HepG2 (cell line): Measurements from ENCODE around the gene B4GALT5. TPM values are rescaled to one million over a fixed set of nuclear protein-coding genes. Genes with fewer than 3 reads are reported as not detected.

Experiments used
- ATAC-seq: fragments of 200-7000 bp; cut with Tn5 transposase; 3 replicates; pipeline ENCODE4 v1.9.1; 2020; ENCODE audit warnings: mild to moderate bottlenecking, moderate library complexity
- BruUV-seq: library from RNA; stranded (reverse); fragments of 400-500 nt; replicated peaks from 2 replicates; lab custom pipeline; 2021; lab: Mats Ljungman, UMichigan
- CTCF ChIA-PET: fragments of 300-600 bp; formaldehyde crosslinking; extraction: SDS; loops from one replicate; lab custom pipeline; 2021; ENCODE audit warnings: low total read pairs, inconsistent platforms, low intra/inter-chr PET ratio; lab: Yijun Ruan, JAX
- POLR2A ChIA-PET: fragments of 350-600 bp; sonication (Branson Sonifier 250); formaldehyde crosslinking; loops from one replicate; lab custom pipeline; 2020; ENCODE audit warnings: antibody characterized with exemption, inconsistent platforms; lab: Yijun Ruan, JAX
- DNase-seq: peaks from one replicate; pipeline ENCODE4 v3.0.0-alpha.2; 2015; ENCODE audit warnings: low spot score
- FAIRE-seq: peaks from 3 replicates; lab custom pipeline; 2011; peaks lifted over from hg19 to GRCh38; lab: Jason Lieb, UNC
- H2AFZ ChIP-seq: one replicate; pipeline ENCODE4 v1.6.1; 2011; ENCODE audit warnings: low read length, inconsistent platforms
- H3K27ac ChIP-seq: fragments of 300-600 bp; 3 replicates; pipeline ENCODE4 v1.8.0; 2011; ENCODE audit warnings: mixed run types, mild to moderate bottlenecking, mixed read lengths, low read length, inconsistent platforms; ENCODE audit not compliant: insufficient read depth; ENCODE audit errors: extremely low read length
- H3K27me3 ChIP-seq, 2 experiments: fragments of 200-600 bp in 1 of 2; 2 replicates in 1 of 2; 3 replicates in 1 of 2; pipeline versions ENCODE4 v1.6.0 to v1.8.0; 2011; ENCODE audit warnings: low read length in 2 of 2, mild to moderate bottlenecking in 2 of 2, moderate library complexity in 2 of 2, inconsistent platforms in 1 of 2; ENCODE audit not compliant: insufficient read depth in 2 of 2, control insufficient read depth in 1 of 2
- H3K36me3 ChIP-seq, 2 experiments: fragments of 200-600 bp in 1 of 2; replicated peaks in 1 of 2; 2 replicates in 1 of 2; 3 replicates in 1 of 2; pipeline versions ENCODE4 v1.5.1 to v1.8.0; 2011; ENCODE audit warnings: low read length in 2 of 2, inconsistent platforms in 1 of 2; ENCODE audit not compliant: insufficient read depth in 2 of 2, control insufficient read depth in 1 of 2
- H3K4me1 ChIP-seq: 2 replicates; pipeline ENCODE4 v1.5.1; 2012; ENCODE audit warnings: low read length, inconsistent platforms; ENCODE audit not compliant: insufficient read depth
- H3K4me2 ChIP-seq: 2 replicates; pipeline ENCODE4 v1.6.0; 2011; ENCODE audit warnings: low read depth, low read length, inconsistent platforms
- H3K4me3 ChIP-seq, 3 experiments: fragments of 200-600 bp in 1 of 3; sonication (generic), shearing (Covaris generic) in 1 of 3; replicated peaks in 1 of 3; 2 replicates each; pipeline ENCODE4 v1.5.1; 2011 to 2016; ENCODE audit warnings: low read length in 3 of 3, inconsistent platforms in 2 of 3, low read depth in 2 of 3, mild to moderate bottlenecking in 2 of 3, control low read depth in 1 of 3, mixed read lengths in 1 of 3; ENCODE audit not compliant: insufficient read depth in 1 of 3
- H3K79me2 ChIP-seq: one replicate; pipeline ENCODE4 v1.6.1; 2011; ENCODE audit warnings: low read length, inconsistent platforms; ENCODE audit not compliant: insufficient read depth
- H3K9ac ChIP-seq: 2 replicates; pipeline ENCODE4 v1.6.0; 2011; ENCODE audit warnings: mild to moderate bottlenecking, low read depth, low read length, inconsistent platforms; ENCODE audit not compliant: insufficient read depth
- H3K9me3 ChIP-seq: 2 replicates; pipeline ENCODE4 v1.5.1; 2012; ENCODE audit warnings: mild to moderate bottlenecking, low read length
- H4K20me1 ChIP-seq: 2 replicates; pipeline ENCODE4 v1.6.0; 2011; ENCODE audit warnings: inconsistent platforms, mild to moderate bottlenecking, low read length, moderate library complexity; ENCODE audit not compliant: insufficient read depth
- CREM ChIP-seq, 2 experiments: sonication (generic) in 1 of 2; formaldehyde crosslinking in 1 of 2; IDR thresholded peaks; 2 replicates each; pipeline versions ENCODE4 v1.4.0 to v1.6.1; 2016 to 2020; ENCODE audit warnings: antibody characterized with exemption in 1 of 2, mild to moderate bottlenecking in 1 of 2, missing genetic modification reagents in 1 of 2
- HIVEP1 ChIP-seq: sonication (generic); formaldehyde crosslinking; IDR thresholded peaks from 2 replicates; pipeline ENCODE4 v1.4.0; 2020; ENCODE audit warnings: mild to moderate bottlenecking, missing genetic modification reagents
- HMG20B ChIP-seq: conservative IDR thresholded peaks from 2 replicates; pipeline ENCODE4 v1.6.1; 2016; ENCODE audit warnings: missing genetic modification reagents, missing compliant biosample characterization
- KDM6A ChIP-seq: IDR thresholded peaks from 2 replicates; pipeline ENCODE4 v1.6.1; 2016; ENCODE audit warnings: low read depth
- LCORL ChIP-seq, 2 experiments: fragments of 450-650 bp in 1 of 2; sonication (generic) in 1 of 2; formaldehyde crosslinking in 1 of 2; IDR thresholded peaks; 2 replicates each; pipeline versions ENCODE4 v1.5.0 to v1.6.1; 2017 to 2020; ENCODE audit warnings: antibody characterized with exemption in 1 of 2, missing genetic modification reagents in 1 of 2
- MZF1 ChIP-seq: sonication (generic); formaldehyde crosslinking; IDR thresholded peaks from 2 replicates; pipeline ENCODE4 v1.8.1; 2023; ENCODE audit warnings: mild to moderate bottlenecking, missing genetic modification reagents, borderline replicate concordance
- NCOA1 ChIP-seq: sonication (generic); formaldehyde crosslinking; IDR thresholded peaks from 2 replicates; pipeline ENCODE4 v1.9.0; 2021; ENCODE audit warnings: missing genetic modification reagents
- PLSCR1 ChIP-seq: sonication (generic); formaldehyde crosslinking; IDR thresholded peaks from 2 replicates; pipeline ENCODE4 v1.5.0; 2020; ENCODE audit warnings: missing genetic modification reagents, mild to moderate bottlenecking, borderline replicate concordance
- RAD21 ChIP-seq: fragments of 450-650 bp; formaldehyde crosslinking; IDR thresholded peaks from 2 replicates; pipeline ENCODE4 v1.5.0; 2020; ENCODE audit warnings: mild to moderate bottlenecking
- THAP7 ChIP-seq: sonication (generic); formaldehyde crosslinking; IDR thresholded peaks from 2 replicates; pipeline ENCODE4 v1.8.1; 2023; ENCODE audit warnings: mild to moderate bottlenecking, missing genetic modification reagents
- U2AF1 ChIP-seq: fragments of 200-400 bp; formaldehyde crosslinking; optimal IDR thresholded peaks from 2 replicates; pipeline ENCODE3; 2017; ENCODE audit warnings: mild to moderate bottlenecking, low read depth, low read length
- ZBTB1 ChIP-seq: sonication (generic); formaldehyde crosslinking; IDR thresholded peaks from 2 replicates; pipeline ENCODE4 v1.4.0; 2020; ENCODE audit warnings: missing genetic modification reagents, borderline replicate concordance
- ZBTB7A ChIP-seq: sonication (generic); formaldehyde crosslinking; IDR thresholded peaks from 2 replicates; pipeline ENCODE4 v1.8.0; 2022; ENCODE audit warnings: mild to moderate bottlenecking, missing genetic modification reagents
- ZMAT3 ChIP-seq: sonication (generic); formaldehyde crosslinking; conservative IDR thresholded peaks from 2 replicates; pipeline ENCODE4 v1.7.0; 2021; ENCODE audit warnings: missing genetic modification reagents
- ZNF350 ChIP-seq: sonication (generic); formaldehyde crosslinking; IDR thresholded peaks from 2 replicates; pipeline ENCODE4 v1.4.0; 2020; ENCODE audit warnings: mild to moderate bottlenecking, low read depth, missing genetic modification reagents, borderline replicate concordance
- ZNF550 ChIP-seq: sonication (generic); formaldehyde crosslinking; IDR thresholded peaks from 2 replicates; pipeline ENCODE4 v1.4.0; 2020; ENCODE audit warnings: mild to moderate bottlenecking, missing genetic modification reagents, borderline replicate concordance
- WGBS: methylation state at CpG from one replicate; pipeline ENCODE4 v1.1.6; 2017; ENCODE audit warnings: low lambda C conversion rate; 5-methylcytosine and 5-hydroxymethylcytosine counted together
- in situ Hi-C: cut with HindIII; loops from 2 replicates; pipeline ENCODE4 v1.10.0; 2017; ENCODE audit warnings: low pct_unique_long_range_greater_than_20kb; ENCODE audit not compliant: extremely low pct_ligation_motif_present
- intact Hi-C: fragments of 100-400 bp; cut with micrococcal nuclease; formaldehyde crosslinking; loops from one replicate; pipeline ENCODE4 v1.10.0; 2022; ENCODE audit not compliant: unreplicated experiment
- polyA plus RNA-seq, 8 experiments: library from polyadenylated mRNA; depleted of rRNA in 3 of 8; stranded (reverse) in 7 of 8; unstranded in 1 of 8; fragments of >200 nt; fragmentation: Illumina TruSeq in 4 of 8; extraction: Trizol in 4 of 8; gene quantifications; 2 replicates each; pipeline versions ENCODE4 v1.2.1 to v1.2.3, GENCODE V29; 2011 to 2016; ENCODE audit warnings: low read depth in 4 of 8, missing spikeins in 1 of 8, mixed read lengths in 1 of 8; ENCODE audit not compliant: insufficient read depth in 1 of 8
- total RNA-seq, 5 experiments: library from RNA; depleted of rRNA; stranded (reverse); fragments of >200 nt; fragmentation: Illumina TruSeq; extraction: Trizol; gene quantifications; 2 replicates each; pipeline ENCODE4 v1.2.3, GENCODE V29; 2016; ENCODE audit warnings: low read depth in 1 of 5
- TF ChIP-seq, protein P1 (sequence below): sonication (generic); formaldehyde crosslinking; IDR thresholded peaks from 2 replicates; pipeline ENCODE4 v1.5.1; 2020; ENCODE audit warnings: mild to moderate bottlenecking, missing genetic modification reagents, moderate library complexity

Gene B4GALT5
- total and polyA plus RNA-seq, 2 of the 13 experiments (the other 11 are each of a cell fraction or from before 2014, with no cell fraction given): 27.3 to 30.9 TPM

DNA sequence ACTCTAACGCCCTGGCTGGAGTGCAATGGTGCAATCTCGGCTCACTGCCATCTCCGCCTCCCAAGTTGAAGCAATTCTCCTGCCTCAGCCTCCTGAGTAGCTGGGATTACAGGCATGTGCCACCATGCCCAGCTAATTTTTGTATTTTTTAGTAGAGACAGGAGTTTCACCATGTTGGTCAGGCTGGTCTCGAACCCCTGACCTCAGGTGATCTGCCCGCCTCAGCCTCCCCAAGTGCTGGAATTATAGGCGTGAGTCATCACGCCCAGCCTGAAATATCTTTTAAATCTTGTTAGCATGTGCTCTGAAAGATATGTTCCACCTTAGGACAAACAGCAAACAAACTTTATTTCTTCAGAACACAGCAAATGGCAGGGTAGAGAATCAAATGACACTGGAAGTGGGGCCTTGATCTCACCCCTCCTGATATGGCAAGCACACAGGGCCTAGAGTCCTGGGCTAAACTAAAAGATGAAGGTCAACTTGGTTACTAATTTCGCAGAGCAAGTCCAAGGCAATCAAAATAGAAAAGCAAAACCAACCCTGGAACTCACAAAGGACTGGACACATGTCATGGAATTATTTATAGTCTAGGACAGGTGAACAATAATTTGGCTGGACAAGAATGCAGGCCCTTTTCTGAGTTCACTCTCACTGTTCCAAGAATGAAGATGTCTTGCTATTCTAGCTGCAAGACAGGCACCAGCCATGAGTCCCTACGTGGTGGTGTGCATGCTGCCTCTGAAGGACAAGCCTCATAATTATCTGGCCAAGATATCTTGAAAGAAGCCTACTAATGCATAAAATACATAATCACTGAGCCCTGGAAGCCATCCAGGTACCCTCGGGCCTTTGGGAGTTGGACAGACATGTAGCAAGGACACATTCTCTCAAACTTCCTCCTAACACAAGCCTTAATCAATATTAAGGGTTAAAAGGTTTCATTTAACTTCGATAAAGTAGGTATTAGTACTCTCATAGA is 35.6 kb downstream of the B4GALT5 start:
- in situ Hi-C loops (no loop called here), intact Hi-C loops (no loop called here)
- H3K9ac ChIP-seq: peak overlapping the region; percentile 1; the same call in 1 of the 2 replicates
- no peaks in the 10 kb centered on the region for H3K27me3 ChIP-seq
- BruUV-seq: no TSS peak
- H3K9me3 ChIP-seq: no peaks in the 10 kb centered on the region
- peaks cover 3% of the 10 kb centered on the region; the same call in 1 of the 2 replicates for H4K20me1 ChIP-seq
- H3K4me3 ChIP-seq: no peak overlapping the region
- no peak overlapping the region for H2AFZ ChIP-seq
- ATAC-seq (no peak), DNase-seq (no peak), FAIRE-seq (no peak)
- POLR2A ChIA-PET: interaction anchor here (1.0 to 1.2 kb wide), 2 partner anchors 10 to 13 kb away, joined by 3 read pairs; no protein-coding TSS in a partner anchor
- peaks cover 92% of the 10 kb centered on the region for H3K79me2 ChIP-seq
- no peak overlapping the region for H3K4me2 ChIP-seq
- H3K36me3 ChIP-seq: peaks cover 1 to 9% of the 10 kb centered on the region in 2 experiments; a peak in 3 of 5 replicates
- H3K27ac ChIP-seq: peak overlapping the region; percentile 93
- 79% methylated on average over 11 of the region's 11 CpGs for WGBS
- CTCF ChIA-PET: no interaction called here
- H3K4me1 ChIP-seq: peaks cover 96% of the 10 kb centered on the region
- TF ChIP-seq ZMAT3 (CRISPR knock-in tag) (no peak), ZBTB7A (peak; percentile 53; the same call in 1 of the 2 replicates), U2AF1 (no peak), HIVEP1 (CRISPR knock-in tag) (no peak), LCORL (IDR thresholded peaks at IDR 0.05) (no peak), LCORL (CRISPR knock-in tag; IDR thresholded peaks at IDR 0.05) (peak; percentile 55; the same call in 1 of the 2 replicates), ZNF350 (CRISPR knock-in tag) (no peak), ZBTB1 (CRISPR knock-in tag) (no peak), PLSCR1 (CRISPR knock-in tag) (no peak), MZF1 (CRISPR knock-in tag) (no peak), NCOA1 (CRISPR knock-in tag) (peak; percentile 74; the same call in 1 of the 2 replicates), KDM6A (no peak), ZNF550 (CRISPR knock-in tag) (no peak), RAD21 (CRISPR knock-in tag) (no peak), THAP7 (CRISPR knock-in tag) (0 out of 2 replicates have a peak, but pooled peaks have one; percentile 44), HMG20B (CRISPR knock-in tag) (no peak), CREM (IDR thresholded peaks at IDR 0.05) (no peak), CREM (CRISPR knock-in tag; IDR thresholded peaks at IDR 0.05) (no peak)
- TF ChIP-seq, protein P1, sequence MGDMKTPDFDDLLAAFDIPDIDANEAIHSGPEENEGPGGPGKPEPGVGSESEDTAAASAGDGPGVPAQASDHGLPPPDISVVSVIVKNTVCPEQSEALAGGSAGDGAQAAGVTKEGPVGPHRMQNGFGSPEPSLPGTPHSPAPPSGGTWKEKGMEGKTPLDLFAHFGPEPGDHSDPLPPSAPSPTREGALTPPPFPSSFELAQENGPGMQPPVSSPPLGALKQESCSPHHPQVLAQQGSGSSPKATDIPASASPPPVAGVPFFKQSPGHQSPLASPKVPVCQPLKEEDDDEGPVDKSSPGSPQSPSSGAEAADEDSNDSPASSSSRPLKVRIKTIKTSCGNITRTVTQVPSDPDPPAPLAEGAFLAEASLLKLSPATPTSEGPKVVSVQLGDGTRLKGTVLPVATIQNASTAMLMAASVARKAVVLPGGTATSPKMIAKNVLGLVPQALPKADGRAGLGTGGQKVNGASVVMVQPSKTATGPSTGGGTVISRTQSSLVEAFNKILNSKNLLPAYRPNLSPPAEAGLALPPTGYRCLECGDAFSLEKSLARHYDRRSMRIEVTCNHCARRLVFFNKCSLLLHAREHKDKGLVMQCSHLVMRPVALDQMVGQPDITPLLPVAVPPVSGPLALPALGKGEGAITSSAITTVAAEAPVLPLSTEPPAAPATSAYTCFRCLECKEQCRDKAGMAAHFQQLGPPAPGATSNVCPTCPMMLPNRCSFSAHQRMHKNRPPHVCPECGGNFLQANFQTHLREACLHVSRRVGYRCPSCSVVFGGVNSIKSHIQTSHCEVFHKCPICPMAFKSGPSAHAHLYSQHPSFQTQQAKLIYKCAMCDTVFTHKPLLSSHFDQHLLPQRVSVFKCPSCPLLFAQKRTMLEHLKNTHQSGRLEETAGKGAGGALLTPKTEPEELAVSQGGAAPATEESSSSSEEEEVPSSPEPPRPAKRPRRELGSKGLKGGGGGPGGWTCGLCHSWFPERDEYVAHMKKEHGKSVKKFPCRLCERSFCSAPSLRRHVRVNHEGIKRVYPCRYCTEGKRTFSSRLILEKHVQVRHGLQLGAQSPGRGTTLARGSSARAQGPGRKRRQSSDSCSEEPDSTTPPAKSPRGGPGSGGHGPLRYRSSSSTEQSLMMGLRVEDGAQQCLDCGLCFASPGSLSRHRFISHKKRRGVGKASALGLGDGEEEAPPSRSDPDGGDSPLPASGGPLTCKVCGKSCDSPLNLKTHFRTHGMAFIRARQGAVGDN (CRISPR knock-in tag): no peak
